Neuronal stem cell (in vitro differentiated cells): ENCODE measurements around the gene PCSK5.

ENCODE experiments used
- DNase-seq: peaks from one replicate; pipeline ENCODE4 v3.0.0-alpha.2; 2013; ENCODE audit warnings: low spot score
- H2AFZ ChIP-seq: one replicate; pipeline ENCODE4 v1.6.1; 2013; ENCODE audit warnings: mild to moderate bottlenecking, low read length, inconsistent platforms
- H2AK5ac ChIP-seq: 2 replicates; pipeline ENCODE4 v1.6.1; 2013; ENCODE audit warnings: low read depth, mild to moderate bottlenecking, inconsistent platforms, low read length, moderate library complexity, mixed read lengths
- H2BK120ac ChIP-seq: 2 replicates; pipeline ENCODE4 v1.6.1; 2013; ENCODE audit warnings: low read depth, mild to moderate bottlenecking, inconsistent platforms, low read length, moderate library complexity, mixed read lengths
- H2BK12ac ChIP-seq: one replicate; pipeline ENCODE4 v1.6.1; 2013; ENCODE audit warnings: low read length, inconsistent platforms
- H2BK15ac ChIP-seq: 2 replicates; pipeline ENCODE4 v1.6.1; 2013; ENCODE audit warnings: mild to moderate bottlenecking, low read length, inconsistent platforms, mixed read lengths
- H2BK5ac ChIP-seq: one replicate; pipeline ENCODE4 v1.6.1; 2013; ENCODE audit warnings: inconsistent platforms, mild to moderate bottlenecking, low read length, moderate library complexity
- H3K14ac ChIP-seq: one replicate; pipeline ENCODE4 v1.6.1; 2013; ENCODE audit warnings: low read length, inconsistent platforms
- H3K18ac ChIP-seq: 2 replicates; pipeline ENCODE4 v1.6.1; 2013; ENCODE audit warnings: low read length, inconsistent platforms
- H3K23ac ChIP-seq: 2 replicates; pipeline ENCODE4 v1.6.1; 2013; ENCODE audit warnings: low read depth, mild to moderate bottlenecking, mixed read lengths, low read length, inconsistent platforms; ENCODE audit not compliant: poor library complexity
- H3K27ac ChIP-seq: replicated peaks from 3 replicates; pipeline ENCODE4 v1.5.1; 2013; ENCODE audit warnings: low read length, inconsistent platforms
- H3K27me3 ChIP-seq, 3 experiments: 2 replicates each; pipeline ENCODE4 v1.6.1; 2013; ENCODE audit warnings: low read length in 3 of 3, mild to moderate bottlenecking in 2 of 3, inconsistent platforms in 1 of 3, low read depth in 1 of 3, mixed read lengths in 1 of 3, moderate library complexity in 1 of 3; ENCODE audit not compliant: control insufficient read depth in 3 of 3, insufficient read depth in 3 of 3
- H3K36me3 ChIP-seq, 2 donors: replicated peaks in 1 of 2; 2 replicates each; pipeline ENCODE4 v1.6.1; 2013; ENCODE audit warnings: low read length in 2 of 2; ENCODE audit not compliant: control insufficient read depth in 2 of 2, insufficient read depth in 2 of 2
- H3K4ac ChIP-seq: 2 replicates; pipeline ENCODE4 v1.6.1; 2013; ENCODE audit warnings: inconsistent platforms, mild to moderate bottlenecking, low read length, moderate library complexity
- H3K4me1 ChIP-seq, 2 donors: 1 replicate in 1 of 2; 2 replicates in 1 of 2; pipeline ENCODE4 v1.6.1; 2013; ENCODE audit warnings: low read length in 2 of 2, low read depth in 1 of 2; ENCODE audit not compliant: control insufficient read depth in 2 of 2, insufficient read depth in 1 of 2
- H3K4me2 ChIP-seq: one replicate; pipeline ENCODE4 v1.6.1; 2013; ENCODE audit warnings: mild to moderate bottlenecking, low read length, inconsistent platforms; ENCODE audit not compliant: insufficient read depth, poor library complexity, severe bottlenecking
- H3K4me3 ChIP-seq, 2 donors: 2 replicates each; pipeline ENCODE4 v1.5.1; 2013; ENCODE audit warnings: low read length in 2 of 2, mild to moderate bottlenecking in 2 of 2, inconsistent platforms in 1 of 2, moderate library complexity in 1 of 2
- H3K79me1 ChIP-seq: one replicate; pipeline ENCODE4 v1.6.1; 2013; ENCODE audit warnings: low read depth, mild to moderate bottlenecking, inconsistent platforms, low read length, moderate library complexity
- H3K9ac ChIP-seq: one replicate; pipeline ENCODE4 v1.6.1; 2013; ENCODE audit warnings: mild to moderate bottlenecking, low read depth, low read length, inconsistent platforms; ENCODE audit not compliant: poor library complexity
- H3K9me3 ChIP-seq, 2 donors: replicated peaks in 1 of 2; 2 replicates each; pipeline versions ENCODE3 to v1.6.1; 2013; ENCODE audit warnings: low read length in 2 of 2, mild to moderate bottlenecking in 2 of 2, inconsistent platforms in 1 of 2, low read depth in 1 of 2, mixed read lengths in 1 of 2, moderate library complexity in 1 of 2; ENCODE audit not compliant: control insufficient read depth in 2 of 2, insufficient read depth in 1 of 2
- H4K8ac ChIP-seq: one replicate; pipeline ENCODE4 v1.6.1; 2013; ENCODE audit warnings: low read depth, mild to moderate bottlenecking, inconsistent platforms, low read length, moderate library complexity
- H4K91ac ChIP-seq: one replicate; pipeline ENCODE4 v1.6.1; 2013; ENCODE audit warnings: low read length, low read depth, mild to moderate bottlenecking, inconsistent platforms; ENCODE audit not compliant: poor library complexity
- WGBS, 2 donors: extraction: QIAGEN DNeasy Blood & Tissue Kit; methylation state at CpG; one replicate each; pipeline ENCODE4 v1.1.7; 2013; ENCODE audit warnings: missing lambda C conversion rate in 2 of 2, mixed read lengths in 1 of 2; ENCODE audit not compliant: insufficient read length in 2 of 2, insufficient replicate concordance in 1 of 2; ENCODE audit errors: extremely low coverage in 2 of 2; 5-methylcytosine and 5-hydroxymethylcytosine counted together

The PCSK5 gene

GRCh38 chr9:76188905-76189304, 298.4 kb downstream of the PCSK5 start:
- Histone ChIP-seq H3K9ac (no peak overlapping the region), H2BK12ac (no peak overlapping the region), H4K8ac (no peak overlapping the region), H2BK120ac (no peak overlapping the region), H3K27me3 (no peaks in the 10 kb centered on the region), H3K9me3 (peaks cover 0 to 2% of the 10 kb centered on the region in 2 donors), H2AFZ (no peak overlapping the region), H3K4me3 (no peak overlapping the region), H3K27ac (no peak overlapping the region), H3K23ac (no peak overlapping the region), H3K18ac (no peak overlapping the region), H3K14ac (no peak overlapping the region), H3K4ac (no peak overlapping the region), H3K4me2 (no peak overlapping the region), H3K36me3 (peaks cover 0 to 20% of the 10 kb centered on the region in 2 donors), H2BK15ac (no peak overlapping the region), H3K4me1 (peaks cover 0 to 2% of the 10 kb centered on the region in 2 donors), H4K91ac (no peak overlapping the region), H2BK5ac (no peak overlapping the region), H2AK5ac (no peak overlapping the region), H3K79me1 (no peaks in the 10 kb centered on the region)
- no CpG with 5 or more reads among the region's 3 CpGs for WGBS, 2 donors
- no peak for DNase-seq

GRCh38 chr9:76191493-76191892, 301.0 kb downstream of the PCSK5 start:
- Histone ChIP-seq H3K79me1 (no peaks in the 10 kb centered on the region), H3K36me3 (peaks cover 0 to 19% of the 10 kb centered on the region in 2 donors), H3K4me3 (no peak overlapping the region), H3K14ac (no peak overlapping the region), H2BK5ac (no peak overlapping the region), H3K27ac (no peak overlapping the region), H2BK12ac (no peak overlapping the region), H4K8ac (no peak overlapping the region), H3K23ac (no peak overlapping the region), H3K9me3 (no peaks in the 10 kb centered on the region), H3K9ac (no peak overlapping the region), H3K4me1 (no peaks in the 10 kb centered on the region), H3K4me2 (no peak overlapping the region), H2AK5ac (no peak overlapping the region), H3K4ac (no peak overlapping the region), H2BK120ac (no peak overlapping the region), H3K27me3 (no peaks in the 10 kb centered on the region), H2BK15ac (no peak overlapping the region), H2AFZ (no peak overlapping the region), H3K18ac (no peak overlapping the region), H4K91ac (no peak overlapping the region)
- WGBS, 2 donors = no CpG with 5 or more reads among the region's 5 CpGs
- no peak for DNase-seq

- H4K8ac ChIP-seq = no peak overlapping the region
- no peak for DNase-seq
Observed at GRCh38 chr9:76192013-76192412, 301.5 kb downstream of the PCSK5 start.

GRCh38 chr9:76194896-76195295, 304.4 kb downstream of the PCSK5 start:
- H2AFZ ChIP-seq = no peak overlapping the region
- H2BK5ac ChIP-seq = no peak overlapping the region
- H3K14ac ChIP-seq = no peak overlapping the region
- no peak for DNase-seq
- no peaks in the 10 kb centered on the region for H3K27me3 ChIP-seq
- H3K4me3 ChIP-seq = no peak overlapping the region
- no peaks in the 10 kb centered on the region for H3K79me1 ChIP-seq
- no peak overlapping the region for H2AK5ac ChIP-seq
- no peak overlapping the region for H4K8ac ChIP-seq
- no peak overlapping the region for H3K27ac ChIP-seq
- H4K91ac ChIP-seq = no peak overlapping the region
- H3K23ac ChIP-seq = no peak overlapping the region
- peaks cover 0 to 2% of the 10 kb centered on the region in 2 donors for H3K4me1 ChIP-seq
- no peaks in the 10 kb centered on the region for H3K9me3 ChIP-seq
- H3K4ac ChIP-seq = no peak overlapping the region
- H2BK120ac ChIP-seq = no peak overlapping the region
- no CpG with 5 or more reads among the region's 3 CpGs for WGBS, 2 donors
- no peak overlapping the region for H3K18ac ChIP-seq
- H2BK15ac ChIP-seq = no peak overlapping the region
- no peak overlapping the region for H2BK12ac ChIP-seq
- no peak overlapping the region for H3K4me2 ChIP-seq
- H3K9ac ChIP-seq = no peak overlapping the region
- H3K36me3 ChIP-seq = peaks cover 0 to 18% of the 10 kb centered on the region in 2 donors

More at GRCh38 chr9:76192013-76192412, 301.5 kb downstream of the PCSK5 start:
- Histone ChIP-seq H3K4me1 (no peaks in the 10 kb centered on the region), H3K9ac (no peak overlapping the region), H3K23ac (no peak overlapping the region), H3K4ac (no peak overlapping the region), H3K9me3 (no peaks in the 10 kb centered on the region), H3K18ac (no peak overlapping the region), H3K4me3 (no peak overlapping the region), H2BK12ac (no peak overlapping the region), H4K91ac (no peak overlapping the region), H2BK120ac (no peak overlapping the region), H2BK5ac (no peak overlapping the region), H3K27me3 (no peaks in the 10 kb centered on the region), H2AK5ac (no peak overlapping the region), H3K79me1 (no peaks in the 10 kb centered on the region), H2BK15ac (no peak overlapping the region), H3K14ac (no peak overlapping the region), H3K36me3 (peaks cover 0 to 19% of the 10 kb centered on the region in 2 donors), H3K4me2 (no peak overlapping the region), H3K27ac (no peak overlapping the region), H2AFZ (no peak overlapping the region)
- WGBS, 2 donors = no CpG with 5 or more reads among the region's 3 CpGs
